HUDEP-2 (cell line): ENCODE measurements around the gene ZCCHC2.
A peak's percentile ranks its signal among the peaks of the same experiment; 100 is the strongest.

ENCODE experiments used
- DNase-seq, 76 experiments: peaks; one replicate each; lab custom pipeline; 2025; ENCODE audit not compliant: unreplicated experiment in 76 of 76; lab: John Stamatoyannopoulos, UW

Gene ZCCHC2

DNA sequence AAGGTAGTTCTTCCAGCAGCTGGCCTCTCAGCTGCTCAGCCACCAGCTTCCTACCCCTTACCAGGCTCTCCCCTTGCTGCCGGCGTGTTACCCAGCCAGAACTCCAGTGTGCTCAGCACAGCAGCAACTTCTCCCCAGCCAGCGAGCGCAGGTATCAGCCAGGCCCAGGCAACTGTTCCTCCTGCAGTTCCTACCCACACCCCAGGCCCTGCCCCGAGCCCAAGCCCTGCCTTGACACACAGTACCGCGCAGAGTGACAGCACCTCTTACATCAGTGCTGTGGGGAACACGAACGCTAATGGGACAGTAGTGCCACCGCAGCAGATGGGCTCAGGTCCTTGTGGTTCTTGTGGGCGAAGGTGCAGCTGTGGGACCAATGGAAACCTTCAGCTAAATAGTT lies 52.0 kb downstream of the ZCCHC2 start:
- DNase-seq = no peak

DNA sequence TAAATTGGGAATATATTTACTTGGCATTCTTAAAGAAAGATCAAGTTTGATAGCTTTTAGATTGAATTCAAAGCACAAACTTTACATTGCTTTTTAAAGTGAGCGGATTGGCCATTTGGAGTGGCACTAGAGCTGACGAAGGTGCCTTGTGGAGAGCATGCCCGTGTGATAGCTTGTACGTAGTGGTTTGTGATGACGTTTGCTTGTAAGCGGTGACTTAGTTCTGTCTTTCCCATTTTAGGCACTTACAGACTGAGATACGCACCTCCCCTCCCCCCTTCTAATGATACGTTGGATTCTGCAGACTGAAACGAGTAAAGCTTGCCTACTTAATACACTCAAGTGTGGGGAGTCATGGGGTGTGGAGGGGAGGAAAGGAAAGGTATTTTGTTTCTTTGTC lies 53.4 kb downstream of the ZCCHC2 start:
- no peak for DNase-seq

DNA sequence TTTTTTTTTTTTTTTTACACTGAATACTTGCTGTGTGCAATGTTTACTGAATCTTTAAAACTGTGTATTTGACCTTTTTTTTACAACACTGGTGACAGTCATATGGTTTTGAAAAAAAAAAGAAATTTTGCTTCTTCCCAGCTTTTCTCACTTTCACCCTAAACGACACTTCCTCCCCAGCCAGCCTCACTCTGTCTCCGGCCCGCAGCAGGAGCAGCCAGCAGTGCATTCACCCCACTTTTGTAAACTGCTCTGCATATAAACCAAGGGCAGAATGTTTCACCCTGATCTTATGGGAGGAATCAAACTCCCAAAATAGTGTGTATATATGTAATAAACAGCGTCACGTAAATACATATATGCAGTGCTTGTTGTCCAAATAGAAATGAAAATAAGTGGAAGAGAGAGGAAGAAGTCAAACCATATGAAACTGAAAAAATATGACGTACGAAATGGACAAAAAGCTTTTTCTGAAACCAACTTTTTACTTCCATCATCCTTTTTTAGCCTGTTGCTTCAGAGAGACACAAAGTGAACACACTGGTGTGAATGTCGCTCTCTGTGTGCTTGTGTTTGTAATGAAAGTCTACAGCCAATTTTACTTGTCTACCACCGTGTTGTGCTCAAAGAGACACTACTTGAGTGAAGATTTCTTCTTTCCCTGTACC lies 54.2 kb downstream of the ZCCHC2 start:
- DNase-seq = no peak

DNA sequence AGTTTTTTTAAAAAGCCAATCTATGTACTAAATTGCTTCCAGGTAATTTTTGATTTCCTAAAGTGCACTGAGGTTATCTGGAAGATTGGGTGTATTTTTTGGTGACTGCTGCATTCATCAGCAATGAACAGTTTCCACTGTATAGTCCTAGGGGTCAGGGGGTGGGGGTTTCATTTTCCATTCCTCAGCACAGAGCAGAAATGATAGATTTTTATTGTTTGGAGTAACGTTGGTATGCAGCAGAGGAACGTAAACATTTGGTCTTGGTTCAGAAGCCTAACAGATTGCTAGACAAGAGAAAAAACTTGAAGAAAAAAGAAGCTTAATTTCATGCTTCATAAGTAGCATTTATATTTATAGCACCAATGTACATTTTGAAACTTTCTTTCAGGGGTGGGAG lies 54.9 kb downstream of the ZCCHC2 start:
- DNase-seq = no peak

DNA sequence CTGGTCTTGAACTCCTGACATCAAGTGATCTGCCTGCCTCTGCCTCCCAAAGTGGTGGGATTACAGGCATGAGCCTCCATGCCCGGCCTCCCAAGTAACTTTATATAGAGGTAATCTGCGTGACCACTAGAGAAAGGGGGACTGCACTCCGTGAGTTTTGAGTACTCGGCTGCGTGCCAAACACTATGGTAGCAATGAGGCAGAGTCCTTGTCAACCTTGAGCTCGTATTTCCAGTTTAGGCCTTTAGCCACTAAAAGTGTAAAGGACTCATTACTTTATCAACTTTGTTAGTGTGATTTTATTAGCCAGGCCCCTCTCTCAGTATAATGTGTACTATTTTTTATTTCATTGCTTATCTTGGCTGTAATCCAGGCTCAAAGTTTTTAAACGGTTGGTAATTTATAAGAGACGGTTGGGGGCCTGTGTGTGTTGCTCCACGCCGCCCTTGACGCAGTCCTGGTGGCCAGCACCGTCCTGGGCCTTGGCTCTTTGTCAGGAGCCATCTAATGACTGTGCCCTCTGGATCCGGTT lies 56.2 kb downstream of the ZCCHC2 start:
- DNase-seq = no peak

DNA sequence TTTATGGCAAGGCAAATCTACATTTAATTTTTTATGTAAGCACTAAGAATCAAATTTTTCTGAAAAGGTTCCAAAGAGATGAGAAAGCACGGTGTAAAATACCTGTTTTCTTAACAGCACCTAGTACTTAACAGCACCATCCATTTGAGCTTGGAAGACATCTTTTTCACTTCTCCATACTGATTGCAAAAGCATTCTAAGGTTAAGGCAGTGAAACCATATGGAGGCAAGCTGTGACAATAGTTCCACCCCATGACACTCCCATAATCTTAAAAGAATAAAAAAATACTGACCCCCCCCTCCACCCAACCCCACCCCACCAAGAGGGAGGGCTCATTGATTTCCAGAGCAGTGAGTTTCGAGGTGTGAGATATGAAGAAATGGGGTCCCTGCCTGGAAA lies 60.6 kb downstream of the ZCCHC2 start:
- DNase-seq = no peak

DNA sequence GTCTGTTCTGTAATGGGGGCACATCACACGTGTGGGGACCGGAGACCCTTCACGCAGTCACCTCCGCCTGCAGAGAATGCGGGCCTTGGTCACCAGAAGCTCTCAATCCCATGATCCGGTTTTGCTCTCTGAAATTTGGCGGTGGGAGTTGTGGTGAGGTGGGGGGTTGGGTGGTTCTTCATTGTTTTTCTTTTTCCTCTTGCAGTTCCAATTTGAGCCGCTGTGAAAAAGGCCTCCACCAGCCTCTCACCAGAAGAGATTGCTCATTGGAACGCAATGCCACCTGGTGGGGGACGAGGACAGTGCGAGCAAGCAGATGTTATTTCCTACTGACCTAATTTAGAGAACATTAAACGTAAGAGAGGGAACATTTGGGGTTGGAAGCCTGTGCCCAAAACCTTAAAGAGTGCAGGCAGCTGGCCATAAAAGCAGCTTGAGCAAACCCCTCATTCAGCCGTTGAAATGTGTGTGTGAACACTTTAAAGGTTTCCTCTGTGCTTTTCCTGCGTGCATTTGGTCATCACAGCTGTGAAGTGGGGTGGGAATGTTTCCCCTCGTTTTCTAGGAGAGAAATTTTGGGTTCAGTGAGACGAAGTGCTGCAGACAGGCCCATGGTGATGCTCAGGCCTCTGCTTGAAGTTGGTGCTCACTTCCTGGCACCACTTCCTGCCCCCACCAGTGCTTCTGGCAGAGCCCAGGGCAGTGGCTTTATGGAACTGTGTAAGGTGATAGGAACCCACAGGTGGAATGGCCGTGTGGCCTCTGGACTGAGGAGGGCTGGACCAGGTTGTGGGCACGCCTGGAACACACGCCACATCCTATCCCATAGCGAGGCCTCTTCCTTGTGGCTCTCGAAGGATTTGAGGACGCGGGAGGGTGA lies 61.7 kb downstream of the ZCCHC2 start:
- peak in 73 of 76 experiments; percentile 5 to 93 (median 76) for DNase-seq

DNA sequence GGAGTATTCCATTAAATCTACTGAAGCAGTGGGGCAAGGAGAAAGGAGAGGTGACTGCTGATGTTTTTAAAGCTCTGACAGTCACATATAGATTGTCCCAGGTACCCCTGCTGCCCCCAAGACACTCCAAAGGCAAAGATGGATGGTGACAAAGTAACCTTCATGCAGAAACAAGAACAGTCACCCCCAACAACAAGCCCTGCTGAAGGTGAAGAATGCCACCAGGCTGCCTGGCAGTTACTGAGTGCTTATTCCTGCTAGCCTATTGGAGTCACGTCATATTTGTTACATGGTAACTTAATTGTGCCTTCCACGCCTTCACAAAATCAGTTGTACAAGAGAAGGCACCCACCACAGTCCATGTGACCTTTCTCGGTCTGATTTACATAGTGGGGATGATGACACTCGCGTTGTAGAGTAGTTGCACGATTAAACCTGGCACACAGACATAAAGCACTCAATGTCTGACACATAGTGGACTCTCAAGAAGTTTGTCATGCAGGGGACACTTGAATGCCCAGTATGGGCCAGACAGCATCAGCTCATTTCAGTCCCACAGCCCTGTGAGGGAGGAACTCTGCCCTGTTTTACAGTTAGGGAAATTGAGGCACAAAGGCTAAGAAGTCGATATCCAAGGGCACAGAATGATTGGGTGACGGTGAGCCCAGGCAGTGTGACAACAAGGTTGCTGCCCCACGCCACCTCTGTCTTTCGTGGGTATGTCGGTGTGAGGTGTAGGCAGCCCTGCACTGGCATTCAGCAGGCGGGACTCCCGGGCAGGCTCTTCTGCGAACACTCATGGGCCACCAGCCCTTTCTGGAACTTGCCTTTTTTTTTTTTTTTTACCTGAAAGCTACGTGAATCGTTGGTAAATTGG lies 62.7 kb downstream of the ZCCHC2 start:
- DNase-seq = no peak

DNA sequence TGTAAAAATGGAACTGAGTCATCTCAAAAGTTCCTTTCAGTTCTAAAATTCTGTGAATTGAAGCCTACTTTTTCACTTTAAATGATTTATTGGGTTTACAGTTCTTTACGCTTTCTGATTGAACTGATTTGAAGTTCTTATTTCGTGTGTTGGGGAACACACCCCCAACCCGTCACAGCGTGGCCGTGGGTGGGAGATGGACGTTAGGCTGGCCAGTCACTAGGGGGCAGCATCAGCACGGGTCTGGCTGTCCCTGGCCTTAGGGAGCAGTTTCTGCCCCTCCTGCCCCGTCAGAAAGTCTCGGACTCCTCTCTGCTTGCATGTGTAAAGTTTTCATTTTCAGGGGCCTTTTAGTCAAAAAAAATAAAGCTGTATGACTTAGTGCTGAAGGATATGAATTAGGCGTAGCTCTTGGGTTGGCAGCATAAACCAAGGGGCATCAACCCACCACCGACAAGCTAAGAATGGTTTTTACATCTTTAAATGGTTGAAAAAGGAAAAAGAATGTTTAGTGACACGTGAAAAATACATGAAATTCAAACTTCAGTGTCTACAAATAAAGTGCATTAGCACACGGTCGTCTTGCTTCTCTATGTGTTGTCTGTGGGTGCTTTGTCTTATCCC lies 63.4 kb downstream of the ZCCHC2 start:
- DNase-seq = peak in 66 of 76 experiments; percentile 1 to 83 (median 44)

DNA sequence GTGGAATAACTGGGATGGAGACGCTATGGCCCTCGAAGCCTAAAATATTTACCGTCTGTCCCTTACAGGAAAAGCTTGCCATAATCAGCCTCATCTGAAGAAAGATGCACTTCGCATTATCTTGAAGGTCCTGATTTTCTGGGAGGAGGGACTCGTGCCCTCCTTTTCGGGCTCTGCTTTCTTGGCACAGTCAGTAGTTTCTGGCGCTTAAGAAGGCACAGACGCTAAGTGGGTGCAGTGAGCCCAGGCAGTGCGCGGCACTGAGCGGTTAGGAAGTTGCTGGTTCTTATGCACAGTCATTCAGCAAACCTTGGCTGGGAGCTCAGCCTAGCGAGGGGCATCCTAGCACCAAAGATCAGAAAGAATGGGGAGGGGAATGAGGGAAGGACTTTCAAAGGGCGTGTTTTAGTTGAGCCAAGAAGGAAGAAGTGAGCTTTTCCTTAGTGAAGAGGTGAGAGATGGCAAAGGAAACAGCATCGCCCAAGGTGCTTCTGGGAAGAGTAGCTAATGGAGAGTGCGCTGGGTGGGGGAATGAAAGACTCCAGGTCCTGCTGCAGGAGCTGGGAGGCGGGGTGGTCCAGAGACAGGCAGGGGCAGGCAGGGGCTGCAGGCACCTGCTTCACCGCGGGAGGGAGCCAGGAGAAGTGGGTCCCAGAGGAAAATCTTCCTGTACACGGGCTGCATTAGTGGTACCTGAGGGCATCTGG lies 64.1 kb downstream of the ZCCHC2 start:
- no peak for DNase-seq

DNA sequence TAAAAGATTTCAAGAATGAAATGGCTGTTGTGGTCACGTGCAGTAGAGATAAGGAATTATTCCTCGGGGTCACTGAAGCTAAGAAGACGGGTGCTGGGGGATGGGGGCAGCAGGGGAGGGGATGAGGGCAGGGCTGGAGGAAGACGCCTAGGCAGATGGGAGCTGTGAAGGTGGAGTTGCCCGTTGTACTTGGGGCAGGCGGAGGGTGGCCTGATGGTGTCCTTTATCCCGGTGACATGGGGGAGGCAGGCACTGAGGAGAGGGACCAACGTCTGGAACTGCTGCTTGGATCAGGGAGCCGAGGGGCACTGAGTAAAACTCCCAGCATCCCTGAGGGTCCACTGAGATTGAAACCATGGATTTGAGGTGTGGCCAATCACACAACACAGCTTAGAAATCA lies 64.9 kb downstream of the ZCCHC2 start:
- DNase-seq = no peak

DNA sequence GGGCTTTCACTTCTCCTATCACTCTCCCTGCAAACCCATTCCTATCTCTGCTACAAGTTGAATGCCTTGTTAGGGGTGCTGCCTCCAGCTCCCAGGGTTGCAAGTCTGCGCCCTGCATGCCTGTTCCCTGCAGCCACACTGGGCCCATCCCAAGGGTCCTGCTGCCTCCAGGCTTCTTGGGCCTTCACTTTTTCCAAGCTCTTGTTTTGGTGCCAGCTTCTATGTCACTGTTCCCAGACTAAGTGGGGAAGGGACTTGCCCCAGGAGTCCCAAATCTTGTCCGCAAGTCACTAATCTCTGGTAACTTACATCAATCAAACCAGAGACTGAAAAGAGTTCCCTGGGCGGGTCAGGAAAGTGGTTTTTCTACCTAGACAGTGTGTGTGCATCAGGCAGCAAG lies 65.4 kb downstream of the ZCCHC2 start:
- no peak for DNase-seq

DNA sequence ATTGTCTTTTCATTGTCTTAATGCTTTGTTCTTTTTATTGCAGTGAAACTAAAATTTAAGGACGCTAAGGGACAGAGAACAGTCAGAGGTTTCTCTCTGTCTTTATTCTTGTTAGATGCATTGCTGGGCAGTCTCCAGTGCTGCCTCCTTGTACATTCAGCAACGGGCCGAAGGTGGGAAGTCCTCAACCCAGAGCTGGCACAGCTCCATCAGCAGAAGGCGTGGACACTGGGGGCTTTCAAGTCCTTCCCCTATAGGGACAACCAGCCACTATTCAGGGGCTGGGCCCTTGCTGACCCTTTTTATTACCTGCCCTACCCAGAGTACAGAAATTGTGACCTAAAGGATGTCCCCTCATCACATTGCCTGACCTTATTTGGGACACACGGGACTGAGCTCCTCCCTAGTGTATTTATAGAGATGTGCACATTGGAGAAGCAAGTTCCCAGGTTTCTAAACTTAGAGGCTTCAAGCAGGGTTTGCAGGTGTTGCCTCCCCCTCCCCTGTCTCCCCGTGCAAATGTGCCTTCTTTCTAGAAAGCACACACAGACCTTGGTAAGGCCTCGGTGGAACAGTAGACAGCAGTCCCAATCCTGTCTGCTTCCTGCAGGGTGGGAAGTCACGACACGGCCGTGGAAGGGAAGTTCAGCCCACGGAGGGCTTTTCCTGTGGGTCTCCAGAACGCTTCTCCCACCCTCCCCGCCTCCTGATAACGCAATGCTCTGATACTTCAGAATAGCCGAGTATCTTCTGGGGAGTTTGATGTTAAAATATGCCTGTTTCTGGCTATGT lies 68.2 kb downstream of the ZCCHC2 start:
- DNase-seq = no peak

DNA sequence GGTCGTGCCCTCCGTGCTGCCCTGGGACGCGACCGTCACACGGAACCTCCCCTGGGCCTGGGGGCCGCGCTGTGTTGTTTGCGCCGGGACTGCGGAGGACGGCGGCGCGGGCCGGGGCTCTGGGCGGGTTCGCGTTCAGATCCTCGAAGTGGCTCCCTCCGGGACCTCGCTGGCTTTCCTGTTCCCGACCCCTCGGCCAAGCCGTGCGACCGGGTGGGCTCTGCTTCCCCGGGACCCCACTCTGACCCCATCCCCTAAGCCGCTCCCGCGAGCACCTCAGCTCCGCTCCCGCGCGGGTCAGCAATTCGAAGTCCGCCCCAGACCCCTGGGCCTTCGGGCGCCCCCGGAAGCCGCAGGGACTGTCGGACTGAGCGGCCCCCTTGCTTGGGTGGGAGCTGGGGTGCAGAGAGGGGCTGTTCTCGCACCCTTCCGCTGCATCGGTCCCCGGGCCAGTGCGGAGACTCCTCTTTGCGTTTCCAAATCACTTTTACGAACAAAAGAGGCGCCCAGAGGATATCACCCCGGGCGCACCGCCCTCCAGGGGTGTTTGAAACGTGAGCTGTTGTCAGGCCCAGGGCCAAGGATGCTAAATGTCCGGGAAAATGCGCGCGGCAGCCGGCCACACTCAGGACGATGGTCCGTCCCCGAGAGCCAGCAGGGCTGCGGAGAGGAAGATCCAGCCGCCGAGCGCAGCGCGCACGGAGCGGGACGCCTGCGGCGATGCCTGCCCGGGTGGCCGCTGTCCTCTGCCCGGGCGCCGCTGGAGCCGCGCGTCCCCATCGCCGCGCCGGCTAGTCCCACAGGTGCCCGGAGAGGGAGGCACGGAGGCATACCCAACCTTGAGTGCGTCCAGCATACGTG lies 73.5 kb downstream of the ZCCHC2 start:
- DNase-seq = no peak

DNA sequence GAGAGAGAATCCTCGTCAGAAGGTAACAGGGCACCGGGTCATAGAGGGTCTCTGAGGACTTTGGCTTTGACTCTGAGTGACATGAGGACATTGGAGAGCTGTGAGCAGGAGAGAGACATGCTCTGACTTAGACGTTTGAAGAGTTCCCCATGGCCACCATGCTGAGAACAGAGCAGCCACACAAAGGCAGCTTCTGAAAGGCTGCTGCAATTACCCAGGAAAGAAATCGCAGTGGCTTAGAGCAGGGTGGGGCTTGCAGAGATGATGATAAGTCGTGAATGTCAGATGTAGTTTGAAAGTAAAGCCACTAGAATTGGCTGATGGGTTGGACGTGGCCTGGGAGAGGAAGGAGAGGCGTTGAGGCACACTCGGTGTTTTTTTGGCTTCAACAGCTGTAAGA lies 79.0 kb downstream of the ZCCHC2 start:
- DNase-seq = no peak

DNA sequence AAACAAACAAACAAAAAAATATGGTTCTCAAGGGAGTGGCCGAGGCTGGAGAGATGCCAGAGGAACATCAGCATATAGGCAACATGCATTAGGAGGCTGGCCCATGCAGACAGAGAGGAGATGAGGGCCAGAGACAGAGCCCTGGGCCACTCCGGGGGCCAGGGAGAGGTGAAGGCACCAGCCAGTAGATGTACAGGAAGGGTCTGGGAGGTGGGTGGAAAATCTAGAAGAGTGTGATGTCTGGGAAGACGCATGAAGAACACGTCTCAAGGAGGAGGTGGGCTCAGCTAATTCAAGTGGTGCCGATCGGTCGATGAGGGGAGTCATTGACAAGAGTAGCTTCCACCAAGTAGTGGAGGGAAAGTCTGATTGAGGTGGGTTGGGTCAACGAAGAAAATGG lies 79.9 kb downstream of the ZCCHC2 start:
- no peak for DNase-seq

DNA sequence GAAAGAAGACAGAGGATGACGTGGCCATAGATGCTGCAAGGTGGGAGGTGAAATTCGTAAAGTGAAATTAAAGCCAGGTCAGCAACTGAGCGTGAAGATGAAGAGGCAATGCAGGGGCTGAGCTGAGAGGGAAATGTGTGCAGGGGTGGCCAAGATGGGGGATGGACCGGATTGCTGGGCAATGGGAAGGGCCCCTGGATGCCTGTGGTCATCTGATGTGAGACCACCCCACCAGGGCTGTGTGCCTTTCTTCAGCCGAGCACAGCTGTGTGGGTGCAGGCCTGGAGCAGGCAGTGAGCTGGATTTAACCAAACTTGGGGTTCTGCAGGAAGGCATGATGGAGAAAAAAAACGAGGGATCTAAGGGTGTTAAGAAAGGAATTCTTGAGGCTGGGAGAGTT lies 80.4 kb downstream of the ZCCHC2 start:
- no peak for DNase-seq

DNA sequence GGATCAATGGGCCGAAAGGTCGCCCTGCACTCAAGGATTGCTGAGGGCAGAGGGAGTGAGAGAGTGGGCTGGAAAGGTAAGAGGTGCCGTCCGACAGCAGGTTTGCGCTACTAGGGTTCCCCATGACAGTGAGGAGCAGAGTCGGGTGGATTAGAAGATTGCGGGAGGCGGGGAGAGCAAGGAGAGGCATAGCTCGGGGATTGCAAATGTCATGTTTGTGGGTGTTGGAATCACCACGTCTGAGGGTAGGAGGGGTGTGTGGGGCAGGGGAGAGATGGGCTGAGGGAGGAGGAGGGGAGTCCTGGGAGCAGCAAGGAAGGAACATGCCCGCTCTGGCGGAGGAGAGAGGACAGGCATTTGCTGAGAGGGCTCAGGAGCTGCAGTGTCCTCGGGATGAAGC lies 81.2 kb downstream of the ZCCHC2 start:
- DNase-seq = no peak
